Kidney (tissue), 14 donors: ENCODE data around the gene SEMA4C. TPM values are rescaled to one million over a fixed set of nuclear protein-coding genes. Genes with fewer than 3 reads are reported as not detected.

ENCODE experiments used
- DNase-seq, 5 donors: peaks; one replicate each; pipeline ENCODE4 v3.0.0-alpha.2; 2013 to 2020
- FAIRE-seq: peaks from 2 replicates; lab custom pipeline; 2012; peaks lifted over from hg19 to GRCh38; lab: Jason Lieb, UNC
- H3K27ac ChIP-seq, 2 donors: one replicate each; pipeline ENCODE4 v1.7.0; 2013; ENCODE audit warnings: low read depth in 2 of 2, low read length in 2 of 2, inconsistent platforms in 1 of 2
- H3K27me3 ChIP-seq: one replicate; pipeline ENCODE4 v1.7.1; 2013; ENCODE audit warnings: low read length, inconsistent platforms; ENCODE audit not compliant: control insufficient read depth, insufficient read depth
- H3K36me3 ChIP-seq, 3 donors: one replicate each; pipeline versions ENCODE4 v1.7.0 to v1.7.1; 2013; ENCODE audit warnings: low read length in 3 of 3, control low read depth in 1 of 3, inconsistent platforms in 1 of 3; ENCODE audit not compliant: insufficient read depth in 3 of 3, control insufficient read depth in 2 of 3
- H3K4me1 ChIP-seq, 3 donors: one replicate each; pipeline versions ENCODE4 v1.7.0 to v1.7.1; 2013; ENCODE audit warnings: low read length in 3 of 3, inconsistent platforms in 1 of 3, low read depth in 1 of 3; ENCODE audit not compliant: control insufficient read depth in 2 of 3, insufficient read depth in 2 of 3
- H3K4me3 ChIP-seq, 3 donors: one replicate each; pipeline versions ENCODE4 v1.7.0 to v1.8.1; 2013; ENCODE audit warnings: low read length in 3 of 3, control low read depth in 1 of 3, inconsistent platforms in 1 of 3
- H3K9ac ChIP-seq, 3 donors: one replicate each; pipeline versions ENCODE4 v1.7.0 to v1.7.1; 2013; ENCODE audit warnings: low read length in 3 of 3, control low read depth in 1 of 3, inconsistent platforms in 1 of 3
- H3K9me3 ChIP-seq, 3 donors: one replicate each; pipeline versions ENCODE4 v1.7.0 to v1.7.1; 2013; ENCODE audit warnings: low read length in 3 of 3, control low read depth in 1 of 3, inconsistent platforms in 1 of 3; ENCODE audit not compliant: control insufficient read depth in 2 of 3, insufficient read depth in 1 of 3
- intact Hi-C: fragments of 100-400 bp; cut with DNase I; formaldehyde crosslinking; loops from one replicate; pipeline ENCODE4 v1.11.1; 2022
- polyA plus RNA-seq: library from polyadenylated mRNA; stranded (reverse); fragments of 350-450 nt; fragmentation: Illumina TruSeq; extraction: RNeasy Lipid Tissue Mini Kit (QIAGEN cat#74804); gene quantifications from one replicate; pipeline ENCODE4 v1.2.3, GENCODE V29; 2014; ENCODE audit warnings: low read depth, low replicate concordance; ENCODE audit not compliant: insufficient read depth
- total RNA-seq: library from RNA; stranded (reverse); fragmentation: NEBNext Ultra II Directional; extraction: Animal tissue kit (Norgen Biotek cat#: 25700); gene quantifications from one replicate; pipeline ENCODE4 v1.2.1, GENCODE V29; 2021
- TF ChIP-seq, protein P1 (sequence below): IDR thresholded peaks from 3 replicates; pipeline ENCODE4 v1.5.1; 2012; ENCODE audit warnings: mild to moderate bottlenecking, moderate library complexity, borderline replicate concordance; ENCODE audit not compliant: insufficient read depth; ENCODE audit errors: extremely low read depth
- donor health status: control.
- donor health status: control.
- donor health status: control.
- donor health status: control.
- donor health status: control.
- donor health status: DM: yes; HTN: yes; CAD: no.
- donor health status: Normal renal cell carcinoma (clear cell type).

Gene SEMA4C
- total and polyA plus RNA-seq, 2 donors from 2014 or later, result 11.1 to 44.6 TPM

DNA sequence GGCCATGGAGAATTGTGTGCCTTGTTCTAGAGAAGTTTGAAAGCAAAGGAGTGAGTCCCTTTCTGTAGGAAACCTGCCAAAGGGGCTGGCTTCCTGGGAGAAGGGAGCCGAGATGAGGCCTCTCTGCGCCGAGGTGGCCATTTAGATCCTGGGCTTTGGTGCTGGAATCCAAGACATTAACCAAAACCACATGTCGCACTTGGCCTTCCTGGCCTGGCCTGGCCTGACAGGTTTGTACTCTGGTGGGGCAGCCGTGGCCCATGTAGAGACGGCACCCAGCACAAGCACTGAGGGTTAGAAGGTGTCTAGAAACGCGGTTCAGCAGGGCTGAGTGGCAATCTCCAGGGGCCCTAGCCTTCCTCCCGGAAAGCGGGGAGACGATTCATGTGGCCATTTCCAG lies 46.7 kb downstream of the SEMA4C start:
- Histone ChIP-seq H3K4me1 (peaks cover 0 to 30% (median 26%) of the 10 kb centered on the region in 3 donors), H3K27me3 (no peaks in the 10 kb centered on the region), H3K9me3 (no peaks in the 10 kb centered on the region), H3K36me3 (peaks cover 0 to 21% (median 14%) of the 10 kb centered on the region in 3 donors), H3K4me3 (no peak overlapping the region), H3K9ac (no peak overlapping the region), H3K27ac (no peak overlapping the region)
- TF ChIP-seq, protein P1, sequence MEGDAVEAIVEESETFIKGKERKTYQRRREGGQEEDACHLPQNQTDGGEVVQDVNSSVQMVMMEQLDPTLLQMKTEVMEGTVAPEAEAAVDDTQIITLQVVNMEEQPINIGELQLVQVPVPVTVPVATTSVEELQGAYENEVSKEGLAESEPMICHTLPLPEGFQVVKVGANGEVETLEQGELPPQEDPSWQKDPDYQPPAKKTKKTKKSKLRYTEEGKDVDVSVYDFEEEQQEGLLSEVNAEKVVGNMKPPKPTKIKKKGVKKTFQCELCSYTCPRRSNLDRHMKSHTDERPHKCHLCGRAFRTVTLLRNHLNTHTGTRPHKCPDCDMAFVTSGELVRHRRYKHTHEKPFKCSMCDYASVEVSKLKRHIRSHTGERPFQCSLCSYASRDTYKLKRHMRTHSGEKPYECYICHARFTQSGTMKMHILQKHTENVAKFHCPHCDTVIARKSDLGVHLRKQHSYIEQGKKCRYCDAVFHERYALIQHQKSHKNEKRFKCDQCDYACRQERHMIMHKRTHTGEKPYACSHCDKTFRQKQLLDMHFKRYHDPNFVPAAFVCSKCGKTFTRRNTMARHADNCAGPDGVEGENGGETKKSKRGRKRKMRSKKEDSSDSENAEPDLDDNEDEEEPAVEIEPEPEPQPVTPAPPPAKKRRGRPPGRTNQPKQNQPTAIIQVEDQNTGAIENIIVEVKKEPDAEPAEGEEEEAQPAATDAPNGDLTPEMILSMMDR, result no peak
- DNase-seq, result peak in 1 of 5 donors; percentile 34
- no peak for FAIRE-seq
- intact Hi-C loops, result no loop called here

- no peak for FAIRE-seq
- Histone ChIP-seq H3K27me3 (no peaks in the 10 kb centered on the region), H3K9ac (no peak overlapping the region), H3K4me3 (no peak overlapping the region), H3K27ac (no peak overlapping the region), H3K36me3 (peaks cover 0 to 17% (median 10%) of the 10 kb centered on the region in 3 donors), H3K4me1 (peaks cover 0 to 32% (median 27%) of the 10 kb centered on the region in 3 donors), H3K9me3 (no peaks in the 10 kb centered on the region)
- intact Hi-C loops, result no loop called here
- TF ChIP-seq, protein P1, result no peak
- DNase-seq, result peak in 1 of 5 donors; percentile 31
These were observed 47.1 kb downstream of the SEMA4C start for GRCh38 chr2:96822786-96823185.

GRCh38 chr2:96821113-96821675 lies 48.7 kb downstream of the SEMA4C start:
- TF ChIP-seq, protein P1, result no peak
- no peaks in the 10 kb centered on the region for H3K9me3 ChIP-seq
- H3K36me3 ChIP-seq, result peaks cover 0 to 6% (median 3%) of the 10 kb centered on the region in 3 donors
- H3K27ac ChIP-seq, result no peak overlapping the region
- DNase-seq (peak in 1 of 5 donors; percentile 4), FAIRE-seq (no peak)
- peaks cover 0 to 40% (median 29%) of the 10 kb centered on the region in 3 donors for H3K4me1 ChIP-seq
- H3K27me3 ChIP-seq, result no peaks in the 10 kb centered on the region
- intact Hi-C loops, result no loop called here
- H3K4me3 ChIP-seq, result peak overlapping the region in 1 of 3 donors; percentile 25
- no peak overlapping the region for H3K9ac ChIP-seq
